HepG2 (cell line): ENCODE data around the gene SLC13A3. TPM values are rescaled to one million over a fixed set of nuclear protein-coding genes. Genes with fewer than 3 reads are reported as not detected.

Experiments used
- ATAC-seq: fragments of 200-7000 bp; cut with Tn5 transposase; 3 replicates; pipeline ENCODE4 v1.9.1; 2020; ENCODE audit warnings: mild to moderate bottlenecking, moderate library complexity
- BruUV-seq: library from RNA; stranded (reverse); fragments of 400-500 nt; replicated peaks from 2 replicates; lab custom pipeline; 2021; lab: Mats Ljungman, UMichigan
- CTCF ChIA-PET: fragments of 300-600 bp; formaldehyde crosslinking; extraction: SDS; loops from one replicate; lab custom pipeline; 2021; ENCODE audit warnings: low total read pairs, inconsistent platforms, low intra/inter-chr PET ratio; lab: Yijun Ruan, JAX
- POLR2A ChIA-PET: fragments of 350-600 bp; sonication (Branson Sonifier 250); formaldehyde crosslinking; loops from one replicate; lab custom pipeline; 2020; ENCODE audit warnings: antibody characterized with exemption, inconsistent platforms; lab: Yijun Ruan, JAX
- DNase-seq: peaks from one replicate; pipeline ENCODE4 v3.0.0-alpha.2; 2015; ENCODE audit warnings: low spot score
- FAIRE-seq: peaks from 3 replicates; lab custom pipeline; 2011; peaks lifted over from hg19 to GRCh38; lab: Jason Lieb, UNC
- H2AFZ ChIP-seq: one replicate; pipeline ENCODE4 v1.6.1; 2011; ENCODE audit warnings: low read length, inconsistent platforms
- H3K27ac ChIP-seq: fragments of 300-600 bp; 3 replicates; pipeline ENCODE4 v1.8.0; 2011; ENCODE audit warnings: mixed run types, mild to moderate bottlenecking, mixed read lengths, low read length, inconsistent platforms; ENCODE audit not compliant: insufficient read depth; ENCODE audit errors: extremely low read length
- H3K27me3 ChIP-seq, 2 experiments: fragments of 200-600 bp in 1 of 2; 2 replicates in 1 of 2; 3 replicates in 1 of 2; pipeline versions ENCODE4 v1.6.0 to v1.8.0; 2011; ENCODE audit warnings: low read length in 2 of 2, mild to moderate bottlenecking in 2 of 2, moderate library complexity in 2 of 2, inconsistent platforms in 1 of 2; ENCODE audit not compliant: insufficient read depth in 2 of 2, control insufficient read depth in 1 of 2
- H3K36me3 ChIP-seq, 2 experiments: fragments of 200-600 bp in 1 of 2; replicated peaks in 1 of 2; 2 replicates in 1 of 2; 3 replicates in 1 of 2; pipeline versions ENCODE4 v1.5.1 to v1.8.0; 2011; ENCODE audit warnings: low read length in 2 of 2, inconsistent platforms in 1 of 2; ENCODE audit not compliant: insufficient read depth in 2 of 2, control insufficient read depth in 1 of 2
- H3K4me1 ChIP-seq: 2 replicates; pipeline ENCODE4 v1.5.1; 2012; ENCODE audit warnings: low read length, inconsistent platforms; ENCODE audit not compliant: insufficient read depth
- H3K4me2 ChIP-seq: 2 replicates; pipeline ENCODE4 v1.6.0; 2011; ENCODE audit warnings: low read depth, low read length, inconsistent platforms
- H3K4me3 ChIP-seq, 3 experiments: fragments of 200-600 bp in 1 of 3; sonication (generic), shearing (Covaris generic) in 1 of 3; replicated peaks in 1 of 3; 2 replicates each; pipeline ENCODE4 v1.5.1; 2011 to 2016; ENCODE audit warnings: low read length in 3 of 3, inconsistent platforms in 2 of 3, low read depth in 2 of 3, mild to moderate bottlenecking in 2 of 3, control low read depth in 1 of 3, mixed read lengths in 1 of 3; ENCODE audit not compliant: insufficient read depth in 1 of 3
- H3K79me2 ChIP-seq: one replicate; pipeline ENCODE4 v1.6.1; 2011; ENCODE audit warnings: low read length, inconsistent platforms; ENCODE audit not compliant: insufficient read depth
- H3K9ac ChIP-seq: 2 replicates; pipeline ENCODE4 v1.6.0; 2011; ENCODE audit warnings: mild to moderate bottlenecking, low read depth, low read length, inconsistent platforms; ENCODE audit not compliant: insufficient read depth
- H3K9me3 ChIP-seq: 2 replicates; pipeline ENCODE4 v1.5.1; 2012; ENCODE audit warnings: mild to moderate bottlenecking, low read length
- H4K20me1 ChIP-seq: 2 replicates; pipeline ENCODE4 v1.6.0; 2011; ENCODE audit warnings: inconsistent platforms, mild to moderate bottlenecking, low read length, moderate library complexity; ENCODE audit not compliant: insufficient read depth
- FOXA1 ChIP-seq, 2 experiments: fragments of 450-650 bp in 1 of 2; sonication (generic) in 1 of 2; formaldehyde crosslinking in 1 of 2; IDR thresholded peaks; 2 replicates each; pipeline versions ENCODE4 v1.4.0 to v1.6.1; 2016 to 2020; ENCODE audit warnings: missing genetic modification reagents in 1 of 2
- POLR2G ChIP-seq: fragments of 200-400 bp; formaldehyde crosslinking; IDR thresholded peaks from 2 replicates; pipeline ENCODE4 v1.6.1; 2018; ENCODE audit warnings: mild to moderate bottlenecking, low read depth, low read length, moderate library complexity
- WGBS: methylation state at CpG from one replicate; pipeline ENCODE4 v1.1.6; 2017; ENCODE audit warnings: low lambda C conversion rate; 5-methylcytosine and 5-hydroxymethylcytosine counted together
- in situ Hi-C: cut with HindIII; loops from 2 replicates; pipeline ENCODE4 v1.10.0; 2017; ENCODE audit warnings: low pct_unique_long_range_greater_than_20kb; ENCODE audit not compliant: extremely low pct_ligation_motif_present
- intact Hi-C: fragments of 100-400 bp; cut with micrococcal nuclease; formaldehyde crosslinking; loops from one replicate; pipeline ENCODE4 v1.10.0; 2022; ENCODE audit not compliant: unreplicated experiment
- polyA plus RNA-seq, 8 experiments: library from polyadenylated mRNA; depleted of rRNA in 3 of 8; stranded (reverse) in 7 of 8; unstranded in 1 of 8; fragments of >200 nt; fragmentation: Illumina TruSeq in 4 of 8; extraction: Trizol in 4 of 8; gene quantifications; 2 replicates each; pipeline versions ENCODE4 v1.2.1 to v1.2.3, GENCODE V29; 2011 to 2016; ENCODE audit warnings: low read depth in 4 of 8, missing spikeins in 1 of 8, mixed read lengths in 1 of 8; ENCODE audit not compliant: insufficient read depth in 1 of 8
- total RNA-seq, 5 experiments: library from RNA; depleted of rRNA; stranded (reverse); fragments of >200 nt; fragmentation: Illumina TruSeq; extraction: Trizol; gene quantifications; 2 replicates each; pipeline ENCODE4 v1.2.3, GENCODE V29; 2016; ENCODE audit warnings: low read depth in 1 of 5
- TF ChIP-seq, protein P1 (sequence below): sonication (generic); formaldehyde crosslinking; IDR thresholded peaks from 2 replicates; pipeline ENCODE4 v1.4.0; 2020; ENCODE audit warnings: missing genetic modification reagents

SLC13A3 gene
- total and polyA plus RNA-seq, 2 of the 13 experiments (the other 11 are each of a cell fraction or from before 2014, with no cell fraction given) = 66.5 to 76.0 TPM

DNA sequence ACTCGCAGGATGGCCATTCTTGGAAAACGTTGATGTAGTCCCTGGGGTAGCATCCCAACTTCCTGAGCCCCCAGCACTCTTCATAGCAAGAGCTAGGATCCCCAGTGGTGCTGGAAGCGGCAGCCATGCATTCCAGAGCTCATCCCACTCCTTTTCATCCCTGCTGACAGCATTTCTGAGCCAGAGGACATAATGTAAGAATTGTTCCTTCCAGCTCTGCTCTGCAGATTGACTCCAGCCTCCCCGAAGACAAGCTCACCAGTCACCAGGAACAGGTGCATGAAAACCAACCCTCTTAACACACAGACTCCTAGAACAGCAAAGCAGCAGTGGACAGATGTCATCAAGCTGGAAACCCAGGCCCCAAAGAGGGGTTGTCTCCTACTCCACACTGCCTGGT, 3.8 kb downstream of the SLC13A3 start:
- DNase-seq = no peak
- Histone ChIP-seq H4K20me1 (no peaks in the 10 kb centered on the region), H2AFZ (no peak overlapping the region), H3K4me1 (peaks cover 91% of the 10 kb centered on the region), H3K9ac (no peak overlapping the region), H3K27me3 (no peaks in the 10 kb centered on the region), H3K79me2 (peaks cover 51% of the 10 kb centered on the region), H3K9me3 (no peaks in the 10 kb centered on the region), H3K4me3 (no peak overlapping the region), H3K4me2 (peak overlapping the region; percentile 84; the same call in 1 of the 2 replicates), H3K36me3 (peaks cover 1 to 11% of the 10 kb centered on the region in 2 experiments), H3K27ac (peak overlapping the region; percentile 21)
- no peak for FAIRE-seq
- TF ChIP-seq, protein P1, sequence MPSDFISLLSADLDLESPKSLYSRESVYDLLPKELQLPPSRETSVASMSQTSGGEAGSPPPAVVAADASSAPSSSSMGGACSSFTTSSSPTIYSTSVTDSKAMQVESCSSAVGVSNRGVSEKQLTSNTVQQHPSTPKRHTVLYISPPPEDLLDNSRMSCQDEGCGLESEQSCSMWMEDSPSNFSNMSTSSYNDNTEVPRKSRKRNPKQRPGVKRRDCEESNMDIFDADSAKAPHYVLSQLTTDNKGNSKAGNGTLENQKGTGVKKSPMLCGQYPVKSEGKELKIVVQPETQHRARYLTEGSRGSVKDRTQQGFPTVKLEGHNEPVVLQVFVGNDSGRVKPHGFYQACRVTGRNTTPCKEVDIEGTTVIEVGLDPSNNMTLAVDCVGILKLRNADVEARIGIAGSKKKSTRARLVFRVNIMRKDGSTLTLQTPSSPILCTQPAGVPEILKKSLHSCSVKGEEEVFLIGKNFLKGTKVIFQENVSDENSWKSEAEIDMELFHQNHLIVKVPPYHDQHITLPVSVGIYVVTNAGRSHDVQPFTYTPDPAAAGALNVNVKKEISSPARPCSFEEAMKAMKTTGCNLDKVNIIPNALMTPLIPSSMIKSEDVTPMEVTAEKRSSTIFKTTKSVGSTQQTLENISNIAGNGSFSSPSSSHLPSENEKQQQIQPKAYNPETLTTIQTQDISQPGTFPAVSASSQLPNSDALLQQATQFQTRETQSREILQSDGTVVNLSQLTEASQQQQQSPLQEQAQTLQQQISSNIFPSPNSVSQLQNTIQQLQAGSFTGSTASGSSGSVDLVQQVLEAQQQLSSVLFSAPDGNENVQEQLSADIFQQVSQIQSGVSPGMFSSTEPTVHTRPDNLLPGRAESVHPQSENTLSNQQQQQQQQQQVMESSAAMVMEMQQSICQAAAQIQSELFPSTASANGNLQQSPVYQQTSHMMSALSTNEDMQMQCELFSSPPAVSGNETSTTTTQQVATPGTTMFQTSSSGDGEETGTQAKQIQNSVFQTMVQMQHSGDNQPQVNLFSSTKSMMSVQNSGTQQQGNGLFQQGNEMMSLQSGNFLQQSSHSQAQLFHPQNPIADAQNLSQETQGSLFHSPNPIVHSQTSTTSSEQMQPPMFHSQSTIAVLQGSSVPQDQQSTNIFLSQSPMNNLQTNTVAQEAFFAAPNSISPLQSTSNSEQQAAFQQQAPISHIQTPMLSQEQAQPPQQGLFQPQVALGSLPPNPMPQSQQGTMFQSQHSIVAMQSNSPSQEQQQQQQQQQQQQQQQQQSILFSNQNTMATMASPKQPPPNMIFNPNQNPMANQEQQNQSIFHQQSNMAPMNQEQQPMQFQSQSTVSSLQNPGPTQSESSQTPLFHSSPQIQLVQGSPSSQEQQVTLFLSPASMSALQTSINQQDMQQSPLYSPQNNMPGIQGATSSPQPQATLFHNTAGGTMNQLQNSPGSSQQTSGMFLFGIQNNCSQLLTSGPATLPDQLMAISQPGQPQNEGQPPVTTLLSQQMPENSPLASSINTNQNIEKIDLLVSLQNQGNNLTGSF = no peak
- 0 out of 2 replicates have a peak, but pooled peaks have one; percentile 21 for TF ChIP-seq POLR2G
- TF ChIP-seq FOXA1 (IDR thresholded peaks at IDR 0.05) = no peak
- 0 out of 2 replicates have a peak, but pooled peaks have one; percentile 28 for TF ChIP-seq FOXA1 (CRISPR knock-in tag; IDR thresholded peaks at IDR 0.05)
- intact Hi-C loops (no loop called here), in situ Hi-C loops (loop anchor here (5.0 kb wide), 1 partner anchor 35 kb away; no protein-coding TSS in a partner anchor)
- 83% methylated on average over 4 of the region's 4 CpGs for WGBS
- no TSS peak for BruUV-seq
- no peak for ATAC-seq
- ChIA-PET POLR2A (interaction anchor here (1.0 to 7.6 kb wide), 7 partner anchors 9 to 43 kb away, joined by 3 to 72 read pairs (median 13); partner anchors contain the start of gene TP53RK), CTCF (no interaction called here)
